ENCODE data around the gene DPM2.

- TF ChIP-seq POLR2A (IDR thresholded peaks at IDR 0.05; ENCODE audit: low read depth, low read length) (no peak), POLR2AphosphoS5 (IDR thresholded peaks at IDR 0.05; ENCODE audit: low read depth, low read length) (no peak)
Measured at GRCh38 chr9:127953154-127953553, 15.5 kb upstream of the DPM2 start.
